ENCODE data around the gene BASP1.

The BASP1 gene

DNA sequence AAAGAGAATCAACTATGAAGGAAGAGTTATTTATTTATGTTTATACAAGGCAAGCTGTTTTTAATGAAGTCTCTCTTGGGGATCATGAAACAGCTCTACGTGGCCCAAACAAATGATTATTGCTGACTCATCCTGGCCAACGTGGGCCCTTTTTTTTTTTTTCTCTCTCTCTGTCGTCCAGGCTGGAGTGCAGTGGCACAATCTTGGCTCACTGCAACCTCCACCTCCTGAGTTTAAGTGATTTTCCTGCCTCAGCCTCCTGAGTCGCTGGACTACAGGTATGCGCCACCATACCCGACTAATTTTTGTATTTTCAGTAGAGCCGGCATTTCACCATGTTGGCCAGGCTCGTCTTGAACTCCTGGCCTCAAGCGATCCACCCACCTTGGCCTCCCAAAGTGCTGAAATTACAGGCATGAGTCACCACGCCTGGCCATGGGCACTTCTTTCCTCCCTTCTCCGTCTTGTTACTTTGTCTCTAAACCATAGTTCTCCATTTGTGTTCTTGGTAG lies 98.3 kb downstream of the BASP1 start (continued):
- TF ChIP-seq, protein P1, sequence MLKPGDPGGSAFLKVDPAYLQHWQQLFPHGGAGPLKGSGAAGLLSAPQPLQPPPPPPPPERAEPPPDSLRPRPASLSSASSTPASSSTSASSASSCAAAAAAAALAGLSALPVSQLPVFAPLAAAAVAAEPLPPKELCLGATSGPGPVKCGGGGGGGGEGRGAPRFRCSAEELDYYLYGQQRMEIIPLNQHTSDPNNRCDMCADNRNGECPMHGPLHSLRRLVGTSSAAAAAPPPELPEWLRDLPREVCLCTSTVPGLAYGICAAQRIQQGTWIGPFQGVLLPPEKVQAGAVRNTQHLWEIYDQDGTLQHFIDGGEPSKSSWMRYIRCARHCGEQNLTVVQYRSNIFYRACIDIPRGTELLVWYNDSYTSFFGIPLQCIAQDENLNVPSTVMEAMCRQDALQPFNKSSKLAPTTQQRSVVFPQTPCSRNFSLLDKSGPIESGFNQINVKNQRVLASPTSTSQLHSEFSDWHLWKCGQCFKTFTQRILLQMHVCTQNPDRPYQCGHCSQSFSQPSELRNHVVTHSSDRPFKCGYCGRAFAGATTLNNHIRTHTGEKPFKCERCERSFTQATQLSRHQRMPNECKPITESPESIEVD (tag by site-specific recombination; IDR thresholded peaks at IDR 0.05): 0 out of 2 replicates have a peak, but pooled peaks have one; percentile 44
- TF ChIP-seq ZNF266 (tag by site-specific recombination; IDR thresholded peaks at IDR 0.05; ENCODE audit: low read depth): no peak
- TF ChIP-seq SETDB1 (IDR thresholded peaks at IDR 0.05; ENCODE audit: insufficient read length, low read length): no peak
- TF ChIP-seq ZNF354C (tag by site-specific recombination; IDR thresholded peaks at IDR 0.05; ENCODE audit: borderline replicate concordance, low read depth): no peak
- TF ChIP-seq, protein P2, sequence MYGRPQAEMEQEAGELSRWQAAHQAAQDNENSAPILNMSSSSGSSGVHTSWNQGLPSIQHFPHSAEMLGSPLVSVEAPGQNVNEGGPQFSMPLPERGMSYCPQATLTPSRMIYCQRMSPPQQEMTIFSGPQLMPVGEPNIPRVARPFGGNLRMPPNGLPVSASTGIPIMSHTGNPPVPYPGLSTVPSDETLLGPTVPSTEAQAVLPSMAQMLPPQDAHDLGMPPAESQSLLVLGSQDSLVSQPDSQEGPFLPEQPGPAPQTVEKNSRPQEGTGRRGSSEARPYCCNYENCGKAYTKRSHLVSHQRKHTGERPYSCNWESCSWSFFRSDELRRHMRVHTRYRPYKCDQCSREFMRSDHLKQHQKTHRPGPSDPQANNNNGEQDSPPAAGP (tag by site-specific recombination; IDR thresholded peaks at IDR 0.05): no peak
- peak; percentile 79 for TF ChIP-seq ZBTB8A (tag by site-specific recombination; IDR thresholded peaks at IDR 0.05)
- no peak for TF ChIP-seq ZNF221 (tag by site-specific recombination; IDR thresholded peaks at IDR 0.05; ENCODE audit: borderline replicate concordance)
- TF ChIP-seq, protein P3, sequence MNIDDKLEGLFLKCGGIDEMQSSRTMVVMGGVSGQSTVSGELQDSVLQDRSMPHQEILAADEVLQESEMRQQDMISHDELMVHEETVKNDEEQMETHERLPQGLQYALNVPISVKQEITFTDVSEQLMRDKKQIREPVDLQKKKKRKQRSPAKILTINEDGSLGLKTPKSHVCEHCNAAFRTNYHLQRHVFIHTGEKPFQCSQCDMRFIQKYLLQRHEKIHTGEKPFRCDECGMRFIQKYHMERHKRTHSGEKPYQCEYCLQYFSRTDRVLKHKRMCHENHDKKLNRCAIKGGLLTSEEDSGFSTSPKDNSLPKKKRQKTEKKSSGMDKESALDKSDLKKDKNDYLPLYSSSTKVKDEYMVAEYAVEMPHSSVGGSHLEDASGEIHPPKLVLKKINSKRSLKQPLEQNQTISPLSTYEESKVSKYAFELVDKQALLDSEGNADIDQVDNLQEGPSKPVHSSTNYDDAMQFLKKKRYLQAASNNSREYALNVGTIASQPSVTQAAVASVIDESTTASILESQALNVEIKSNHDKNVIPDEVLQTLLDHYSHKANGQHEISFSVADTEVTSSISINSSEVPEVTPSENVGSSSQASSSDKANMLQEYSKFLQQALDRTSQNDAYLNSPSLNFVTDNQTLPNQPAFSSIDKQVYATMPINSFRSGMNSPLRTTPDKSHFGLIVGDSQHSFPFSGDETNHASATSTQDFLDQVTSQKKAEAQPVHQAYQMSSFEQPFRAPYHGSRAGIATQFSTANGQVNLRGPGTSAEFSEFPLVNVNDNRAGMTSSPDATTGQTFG (tag by site-specific recombination; IDR thresholded peaks at IDR 0.05; ENCODE audit: borderline replicate concordance): no peak
- TF ChIP-seq, protein P4, sequence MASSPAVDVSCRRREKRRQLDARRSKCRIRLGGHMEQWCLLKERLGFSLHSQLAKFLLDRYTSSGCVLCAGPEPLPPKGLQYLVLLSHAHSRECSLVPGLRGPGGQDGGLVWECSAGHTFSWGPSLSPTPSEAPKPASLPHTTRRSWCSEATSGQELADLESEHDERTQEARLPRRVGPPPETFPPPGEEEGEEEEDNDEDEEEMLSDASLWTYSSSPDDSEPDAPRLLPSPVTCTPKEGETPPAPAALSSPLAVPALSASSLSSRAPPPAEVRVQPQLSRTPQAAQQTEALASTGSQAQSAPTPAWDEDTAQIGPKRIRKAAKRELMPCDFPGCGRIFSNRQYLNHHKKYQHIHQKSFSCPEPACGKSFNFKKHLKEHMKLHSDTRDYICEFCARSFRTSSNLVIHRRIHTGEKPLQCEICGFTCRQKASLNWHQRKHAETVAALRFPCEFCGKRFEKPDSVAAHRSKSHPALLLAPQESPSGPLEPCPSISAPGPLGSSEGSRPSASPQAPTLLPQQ (tag by site-specific recombination; IDR thresholded peaks at IDR 0.05): peak; percentile 88
- no peak for TF ChIP-seq ZNF248 (tag by site-specific recombination; IDR thresholded peaks at IDR 0.05)
- TF ChIP-seq ZSCAN30 (tag by site-specific recombination; IDR thresholded peaks at IDR 0.05): no peak
- TF ChIP-seq, protein P5, sequence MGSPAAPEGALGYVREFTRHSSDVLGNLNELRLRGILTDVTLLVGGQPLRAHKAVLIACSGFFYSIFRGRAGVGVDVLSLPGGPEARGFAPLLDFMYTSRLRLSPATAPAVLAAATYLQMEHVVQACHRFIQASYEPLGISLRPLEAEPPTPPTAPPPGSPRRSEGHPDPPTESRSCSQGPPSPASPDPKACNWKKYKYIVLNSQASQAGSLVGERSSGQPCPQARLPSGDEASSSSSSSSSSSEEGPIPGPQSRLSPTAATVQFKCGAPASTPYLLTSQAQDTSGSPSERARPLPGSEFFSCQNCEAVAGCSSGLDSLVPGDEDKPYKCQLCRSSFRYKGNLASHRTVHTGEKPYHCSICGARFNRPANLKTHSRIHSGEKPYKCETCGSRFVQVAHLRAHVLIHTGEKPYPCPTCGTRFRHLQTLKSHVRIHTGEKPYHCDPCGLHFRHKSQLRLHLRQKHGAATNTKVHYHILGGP (tag by site-specific recombination; IDR thresholded peaks at IDR 0.05): no peak
- TF ChIP-seq HOXA7 (CRISPR knock-in tag; IDR thresholded peaks at IDR 0.05; ENCODE audit: borderline replicate concordance): no peak
- TF ChIP-seq, protein P6, sequence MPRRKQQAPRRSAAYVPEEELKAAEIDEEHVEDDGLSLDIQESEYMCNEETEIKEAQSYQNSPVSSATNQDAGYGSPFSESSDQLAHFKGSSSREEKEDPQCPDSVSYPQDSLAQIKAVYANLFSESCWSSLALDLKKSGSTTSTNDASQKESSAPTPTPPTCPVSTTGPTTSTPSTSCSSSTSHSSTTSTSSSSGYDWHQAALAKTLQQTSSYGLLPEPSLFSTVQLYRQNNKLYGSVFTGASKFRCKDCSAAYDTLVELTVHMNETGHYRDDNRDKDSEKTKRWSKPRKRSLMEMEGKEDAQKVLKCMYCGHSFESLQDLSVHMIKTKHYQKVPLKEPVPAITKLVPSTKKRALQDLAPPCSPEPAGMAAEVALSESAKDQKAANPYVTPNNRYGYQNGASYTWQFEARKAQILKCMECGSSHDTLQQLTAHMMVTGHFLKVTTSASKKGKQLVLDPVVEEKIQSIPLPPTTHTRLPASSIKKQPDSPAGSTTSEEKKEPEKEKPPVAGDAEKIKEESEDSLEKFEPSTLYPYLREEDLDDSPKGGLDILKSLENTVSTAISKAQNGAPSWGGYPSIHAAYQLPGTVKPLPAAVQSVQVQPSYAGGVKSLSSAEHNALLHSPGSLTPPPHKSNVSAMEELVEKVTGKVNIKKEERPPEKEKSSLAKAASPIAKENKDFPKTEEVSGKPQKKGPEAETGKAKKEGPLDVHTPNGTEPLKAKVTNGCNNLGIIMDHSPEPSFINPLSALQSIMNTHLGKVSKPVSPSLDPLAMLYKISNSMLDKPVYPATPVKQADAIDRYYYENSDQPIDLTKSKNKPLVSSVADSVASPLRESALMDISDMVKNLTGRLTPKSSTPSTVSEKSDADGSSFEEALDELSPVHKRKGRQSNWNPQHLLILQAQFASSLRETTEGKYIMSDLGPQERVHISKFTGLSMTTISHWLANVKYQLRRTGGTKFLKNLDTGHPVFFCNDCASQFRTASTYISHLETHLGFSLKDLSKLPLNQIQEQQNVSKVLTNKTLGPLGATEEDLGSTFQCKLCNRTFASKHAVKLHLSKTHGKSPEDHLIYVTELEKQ (tag by site-specific recombination; IDR thresholded peaks at IDR 0.05; ENCODE audit: borderline replicate concordance): peak; percentile 75; the same call in 1 of the 2 replicates
- peak; percentile 70 for TF ChIP-seq ZFHX2 (tag by site-specific recombination; conservative IDR thresholded peaks at IDR 0.05)
- TF ChIP-seq ZSCAN23 (tag by site-specific recombination; IDR thresholded peaks at IDR 0.05): 0 out of 2 replicates have a peak, but pooled peaks have one; percentile 69
- no peak for TF ChIP-seq ZNF423 (tag by site-specific recombination; IDR thresholded peaks at IDR 0.05)
- no peak for TF ChIP-seq ZNF561 (tag by site-specific recombination; IDR thresholded peaks at IDR 0.05; ENCODE audit: borderline replicate concordance)
- TF ChIP-seq GLI4 (tag by site-specific recombination; IDR thresholded peaks at IDR 0.05): no peak
- TF ChIP-seq, protein P7, sequence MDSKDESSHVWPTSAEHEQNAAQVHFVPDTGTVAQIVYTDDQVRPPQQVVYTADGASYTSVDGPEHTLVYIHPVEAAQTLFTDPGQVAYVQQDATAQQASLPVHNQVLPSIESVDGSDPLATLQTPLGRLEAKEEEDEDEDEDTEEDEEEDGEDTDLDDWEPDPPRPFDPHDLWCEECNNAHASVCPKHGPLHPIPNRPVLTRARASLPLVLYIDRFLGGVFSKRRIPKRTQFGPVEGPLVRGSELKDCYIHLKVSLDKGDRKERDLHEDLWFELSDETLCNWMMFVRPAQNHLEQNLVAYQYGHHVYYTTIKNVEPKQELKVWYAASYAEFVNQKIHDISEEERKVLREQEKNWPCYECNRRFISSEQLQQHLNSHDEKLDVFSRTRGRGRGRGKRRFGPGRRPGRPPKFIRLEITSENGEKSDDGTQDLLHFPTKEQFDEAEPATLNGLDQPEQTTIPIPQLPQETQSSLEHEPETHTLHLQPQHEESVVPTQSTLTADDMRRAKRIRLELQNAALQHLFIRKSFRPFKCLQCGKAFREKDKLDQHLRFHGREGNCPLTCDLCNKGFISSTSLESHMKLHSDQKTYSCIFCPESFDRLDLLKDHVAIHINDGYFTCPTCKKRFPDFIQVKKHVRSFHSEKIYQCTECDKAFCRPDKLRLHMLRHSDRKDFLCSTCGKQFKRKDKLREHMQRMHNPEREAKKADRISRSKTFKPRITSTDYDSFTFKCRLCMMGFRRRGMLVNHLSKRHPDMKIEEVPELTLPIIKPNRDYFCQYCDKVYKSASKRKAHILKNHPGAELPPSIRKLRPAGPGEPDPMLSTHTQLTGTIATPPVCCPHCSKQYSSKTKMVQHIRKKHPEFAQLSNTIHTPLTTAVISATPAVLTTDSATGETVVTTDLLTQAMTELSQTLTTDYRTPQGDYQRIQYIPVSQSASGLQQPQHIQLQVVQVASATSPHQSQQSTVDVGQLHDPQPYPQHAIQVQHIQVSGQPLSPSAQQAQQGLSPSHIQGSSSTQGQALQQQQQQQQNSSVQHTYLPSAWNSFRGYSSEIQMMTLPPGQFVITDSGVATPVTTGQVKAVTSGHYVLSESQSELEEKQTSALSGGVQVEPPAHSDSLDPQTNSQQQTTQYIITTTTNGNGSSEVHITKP (tag by site-specific recombination; IDR thresholded peaks at IDR 0.05): peak; percentile 61; the same call in 1 of the 2 replicates
- TF ChIP-seq, protein P8, sequence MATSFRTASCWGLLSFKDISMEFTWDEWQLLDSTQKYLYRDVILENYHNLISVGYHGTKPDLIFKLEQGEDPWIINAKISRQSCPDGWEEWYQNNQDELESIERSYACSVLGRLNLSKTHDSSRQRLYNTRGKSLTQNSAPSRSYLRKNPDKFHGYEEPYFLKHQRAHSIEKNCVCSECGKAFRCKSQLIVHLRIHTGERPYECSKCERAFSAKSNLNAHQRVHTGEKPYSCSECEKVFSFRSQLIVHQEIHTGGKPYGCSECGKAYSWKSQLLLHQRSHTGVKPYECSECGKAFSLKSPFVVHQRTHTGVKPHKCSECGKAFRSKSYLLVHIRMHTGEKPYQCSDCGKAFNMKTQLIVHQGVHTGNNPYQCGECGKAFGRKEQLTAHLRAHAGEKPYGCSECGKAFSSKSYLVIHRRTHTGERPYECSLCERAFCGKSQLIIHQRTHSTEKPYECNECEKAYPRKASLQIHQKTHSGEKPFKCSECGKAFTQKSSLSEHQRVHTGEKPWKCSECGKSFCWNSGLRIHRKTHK (tag by site-specific recombination; IDR thresholded peaks at IDR 0.05): peak; percentile 26; the same call in 1 of the 2 replicates
- no peak for TF ChIP-seq ZNF239 (tag by site-specific recombination; IDR thresholded peaks at IDR 0.05)

Data from HEK293 (cell line).